GM12892 (cell line): ENCODE data around the gene SERPINA6.

Experiments used
- POLR2A ChIP-seq: IDR thresholded peaks from 2 replicates; pipeline ENCODE4 v1.6.1; 2011; ENCODE audit warnings: low read depth, low read length, control low read depth
- POLR2AphosphoS5 ChIP-seq: IDR thresholded peaks from 2 replicates; pipeline ENCODE4 v1.6.1; 2011; ENCODE audit warnings: low read depth, low read length, control low read depth
- TAF1 ChIP-seq: IDR thresholded peaks from 2 replicates; pipeline ENCODE4 v1.6.1; 2011; ENCODE audit warnings: low read depth, mild to moderate bottlenecking, control low read depth, low read length, borderline replicate concordance

DNA sequence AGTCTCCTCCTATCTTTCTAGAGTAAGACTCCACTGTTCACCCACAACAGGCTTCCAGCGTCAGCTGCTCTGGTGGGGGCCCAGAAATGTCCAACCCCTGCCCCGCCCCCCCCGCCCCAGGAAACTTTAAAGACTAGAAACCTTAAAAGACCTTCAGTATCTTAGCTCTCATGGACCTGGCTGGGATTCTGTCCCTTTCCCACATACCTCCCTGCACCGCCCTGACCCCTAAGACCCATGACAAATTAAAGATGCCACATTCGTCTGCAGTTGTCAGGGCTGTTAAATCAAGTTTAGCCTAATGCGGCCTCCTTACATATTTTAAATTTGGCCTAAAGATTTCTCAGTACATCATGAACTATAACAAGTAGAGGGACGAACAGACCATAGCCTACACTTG, 20.0 kb downstream of the SERPINA6 start:
- no peak for TF ChIP-seq POLR2AphosphoS5
- no peak for TF ChIP-seq POLR2A
- TF ChIP-seq TAF1: no peak
